HTERT RPE-1 (cell line): ENCODE results near the gene CBX6.
"Not testable (repeated sequence)": the region's sequence is repeated elsewhere in the genome, so short reads cannot be mapped to it uniquely, and the experiment has no call there.

Experiments used
- in situ Hi-C: fragments of 300-500 bp; cut with MboI; formaldehyde crosslinking; loops from 4 replicates; pipeline ENCODE4 v1.14.3; 2020; ENCODE audit warnings: low sequenced_read_pairs

Gene CBX6

GRCh38 chr22:38861170-38861876 is 10.7 kb downstream of the CBX6 start:
- in situ Hi-C loops, result no loop called here

- in situ Hi-C loops, result no loop called here
These were observed 11.5 kb downstream of the CBX6 start for GRCh38 chr22:38860283-38861169.

GRCh38 chr22:38859581-38860282 is 12.3 kb downstream of the CBX6 start:
- in situ Hi-C loops, result no loop called here

GRCh38 chr22:38858492-38858891 is 13.5 kb downstream of the CBX6 start:
- in situ Hi-C loops, result no loop called here

- in situ Hi-C loops, result not testable (repeated sequence)
These were observed 17.5 kb downstream of the CBX6 start for GRCh38 chr22:38854476-38854875.

GRCh38 chr22:38853883-38854282 is 18.1 kb downstream of the CBX6 start:
- in situ Hi-C loops, result not testable (repeated sequence)

- in situ Hi-C loops, result no loop called here
These were observed 18.8 kb downstream of the CBX6 start for GRCh38 chr22:38853196-38853651.

- in situ Hi-C loops, result no loop called here
These were observed 19.5 kb downstream of the CBX6 start for GRCh38 chr22:38852522-38852921.

GRCh38 chr22:38850941-38851849 is 20.8 kb downstream of the CBX6 start:
- in situ Hi-C loops, result no loop called here

GRCh38 chr22:38850399-38850798 is 21.6 kb downstream of the CBX6 start:
- in situ Hi-C loops, result no loop called here

- in situ Hi-C loops, result no loop called here
These were observed 22.2 kb downstream of the CBX6 start for GRCh38 chr22:38849811-38850210.

- in situ Hi-C loops, result no loop called here
These were observed 25.6 kb downstream of the CBX6 start for GRCh38 chr22:38846412-38846811.

- in situ Hi-C loops, result no loop called here
These were observed 26.8 kb downstream of the CBX6 start for GRCh38 chr22:38845004-38845740.

GRCh38 chr22:38844315-38845003 is 27.6 kb downstream of the CBX6 start:
- in situ Hi-C loops, result no loop called here

GRCh38 chr22:38843657-38844314 is 28.2 kb downstream of the CBX6 start, which contains the start of gene NPTXR:
Gene NPTXR (minus strand): TSS chr22:38844028.
- in situ Hi-C loops, result no loop called here

- in situ Hi-C loops, result no loop called here
These were observed 28.8 kb downstream of the CBX6 start for GRCh38 chr22:38843201-38843656.

GRCh38 chr22:38842512-38843200 is 29.4 kb downstream of the CBX6 start:
- in situ Hi-C loops, result no loop called here

GRCh38 chr22:38841635-38842034 is 30.4 kb downstream of the CBX6 start:
- in situ Hi-C loops, result no loop called here
